ENCODE results near the gene NCEH1. TPM values are rescaled to one million over a fixed set of nuclear protein-coding genes. Genes with fewer than 3 reads are reported as not detected.

NCEH1 gene
- total and polyA plus RNA-seq, 10 of the 15 experiments (the other 5 are each of a cell fraction or from before 2014, with no cell fraction given): 1.8 to 8.1 (median 4.5) TPM

GRCh38 chr3:172644258-172644657 lies 66.6 kb downstream of the NCEH1 start:
- no TSS peak for BruUV-seq (replicated peaks)
- Histone ChIP-seq H3K27me3 (replicated peaks in 1 of 2; ENCODE audit: control insufficient read depth in 2 of 2, insufficient read depth in 2 of 2, low read length in 1 of 2) (no peaks in the 10 kb centered on the region), H3K4me1 (ENCODE audit: control insufficient read depth, insufficient read depth, low read length) (no peaks in the 10 kb centered on the region), H3K9me3 (replicated peaks; ENCODE audit: control insufficient read depth, insufficient read depth, low read length) (no peaks in the 10 kb centered on the region), H3K4me2 (ENCODE audit: control insufficient read depth, insufficient read depth) (no peak overlapping the region), H3K79me2 (ENCODE audit: control insufficient read depth, insufficient read depth, low read length) (no peaks in the 10 kb centered on the region), H3K27ac (ENCODE audit: control insufficient read depth, insufficient read depth) (no peak overlapping the region), H3K4me3 (no peak overlapping the region), H2AFZ (ENCODE audit: control insufficient read depth, low read depth, low read length) (no peak overlapping the region), H3K36me3 (ENCODE audit: control insufficient read depth in 2 of 2, insufficient read depth in 2 of 2, low read length in 1 of 2) (peaks cover 0 to 3% of the 10 kb centered on the region in 2 experiments; a peak in 2 of 4 replicates), H3K9ac (ENCODE audit: control insufficient read depth, insufficient read depth, low read length) (no peak overlapping the region), H4K20me1 (ENCODE audit: control insufficient read depth, insufficient read depth) (no peaks in the 10 kb centered on the region)
- CTCF ChIA-PET: interaction anchor here (0.6 to 1.4 kb wide), 4 partner anchors 9 to 131 kb away, joined by 3 read pairs; no protein-coding TSS in a partner anchor
- SMC1A ChIA-PET (ENCODE audit: uncharacterized antibody, unreplicated experiment): interaction anchor here (0.9 to 1.2 kb wide), 3 partner anchors 11 to 17 kb away, joined by 3 to 4 read pairs (median 3); no protein-coding TSS in a partner anchor
- RAD21 ChIA-PET (ENCODE audit: unreplicated experiment): no interaction called here
- in situ Hi-C loops (cut with MboI): no loop called here
- WGBS (ENCODE audit: insufficient coverage, insufficient replicate concordance, low lambda C conversion rate, missing lambda C conversion rate): 91% methylated on average over 3 of the region's 3 CpGs
- intact Hi-C loops (cut with micrococcal nuclease; ENCODE audit: unreplicated experiment): no loop called here
- no peak for TF ChIP-seq ZNF384 (IDR thresholded peaks at IDR 0.05; ENCODE audit: borderline replicate concordance, low read depth, low read length)
- no peak for TF ChIP-seq BRCA1 (IDR thresholded peaks at IDR 0.05; ENCODE audit: low read depth, low read length)
- no peak for TF ChIP-seq SMAD5 (IDR thresholded peaks at IDR 0.05; ENCODE audit: low read depth)
- TF ChIP-seq HDAC2 (IDR thresholded peaks at IDR 0.05): no peak
- TF ChIP-seq FOXK2 (IDR thresholded peaks at IDR 0.05): no peak
- TF ChIP-seq BMI1 (IDR thresholded peaks at IDR 0.05; ENCODE audit: borderline replicate concordance): no peak
- no peak for TF ChIP-seq RAD51 (IDR thresholded peaks at IDR 0.05)
- no peak for TF ChIP-seq PAX5 (IDR thresholded peaks at IDR 0.05; ENCODE audit: borderline replicate concordance, low read depth, low read length)
- TF ChIP-seq RB1 (IDR thresholded peaks at IDR 0.05; ENCODE audit: borderline replicate concordance): no peak
- TF ChIP-seq CBX5 (IDR thresholded peaks at IDR 0.05; ENCODE audit: low read depth): no peak
- TF ChIP-seq ZNF207 (IDR thresholded peaks at IDR 0.05; ENCODE audit: borderline replicate concordance): no peak
- TF ChIP-seq EP300 (IDR thresholded peaks at IDR 0.05; ENCODE audit: borderline replicate concordance in 1 of 2, control insufficient read depth in 1 of 2, low read depth in 2 of 2, low read length in 2 of 2): no peak
- TF ChIP-seq NR2C2 (IDR thresholded peaks at IDR 0.05; ENCODE audit: borderline replicate concordance, control insufficient read depth, insufficient read length, low read depth): no peak
- TF ChIP-seq ZZZ3 (IDR thresholded peaks at IDR 0.05; ENCODE audit: control insufficient read depth, insufficient read length, low read depth): no peak
- no peak for TF ChIP-seq CBX3 (IDR thresholded peaks at IDR 0.05; ENCODE audit: borderline replicate concordance, low read depth)
- ATAC-seq (no peak), DNase-seq (ENCODE audit: low read depth, low spot score) (no peak), FAIRE-seq (no peak)
- POLR2A ChIA-PET: no interaction called here
